Measurements from ENCODE around the gene LAIR2. TPM values are rescaled to one million over a fixed set of nuclear protein-coding genes. Genes with fewer than 3 reads are reported as not detected.
A peak's percentile ranks its signal among the peaks of the same experiment; 100 is the strongest.

LAIR2 gene
- total RNA-seq, 1 experiment from 2014 or later: not detected

GRCh38 chr19:54461210-54461609 is 41.4 kb upstream of the LAIR2 start:
- intact Hi-C loops (cut with micrococcal nuclease; ENCODE audit: unreplicated experiment): no loop called here
- no peak overlapping the region for H3K4me3 ChIP-seq (ENCODE audit: low read depth, low read length, poor library complexity, severe bottlenecking)
- CTCF ChIA-PET: interaction anchor here (0.5 kb wide), 1 partner anchor 223 kb away, joined by 3 read pairs; no protein-coding TSS in a partner anchor
- H3K4me1 ChIP-seq (ENCODE audit: insufficient read depth, low read length, poor library complexity, severe bottlenecking): peaks cover 30% of the 10 kb centered on the region
- no peaks in the 10 kb centered on the region for H3K27me3 ChIP-seq (replicated peaks; ENCODE audit: insufficient read depth, low read depth, low read length, poor library complexity)
- peaks cover 45% of the 10 kb centered on the region for H3K36me3 ChIP-seq (ENCODE audit: insufficient read depth, low read length, poor library complexity, severe bottlenecking)
- no peak for TF ChIP-seq EZH2 (IDR thresholded peaks at IDR 0.05; ENCODE audit: borderline replicate concordance, low read depth, low read length, poor library complexity, severe bottlenecking)
- TF ChIP-seq CTCF (conservative IDR thresholded peaks at IDR 0.05; ENCODE audit: low read depth, low read length): no peak
- H3K9me3 ChIP-seq (ENCODE audit: low read depth, low read length, poor library complexity, severe bottlenecking): no peaks in the 10 kb centered on the region
- H3K27ac ChIP-seq (ENCODE audit: low read depth, low read length, poor library complexity, severe bottlenecking): peak overlapping the region; percentile 97
- POLR2A ChIA-PET (ENCODE audit: low non-redundant PET): no interaction called here
- DNase-seq (ENCODE audit: low spot score): no peak
- BruUV-seq (replicated peaks): TSS peak; percentile 27

- peaks cover 41% of the 10 kb centered on the region for H3K36me3 ChIP-seq (ENCODE audit: insufficient read depth, low read length, poor library complexity, severe bottlenecking)
- H3K27ac ChIP-seq (ENCODE audit: low read depth, low read length, poor library complexity, severe bottlenecking): peak overlapping the region; percentile 97
- TF ChIP-seq EZH2 (IDR thresholded peaks at IDR 0.05; ENCODE audit: borderline replicate concordance, low read depth, low read length, poor library complexity, severe bottlenecking): no peak
- TF ChIP-seq CTCF (conservative IDR thresholded peaks at IDR 0.05; ENCODE audit: low read depth, low read length): no peak
- no TSS peak for BruUV-seq (replicated peaks)
- ChIA-PET CTCF (no interaction called here), POLR2A (ENCODE audit: low non-redundant PET) (interaction anchor here (0.7 kb wide), 2 partner anchors 12 to 1159 kb away, joined by 10 to 12 read pairs; no protein-coding TSS in a partner anchor)
- intact Hi-C loops (cut with micrococcal nuclease; ENCODE audit: unreplicated experiment): no loop called here
- H3K4me1 ChIP-seq (ENCODE audit: insufficient read depth, low read length, poor library complexity, severe bottlenecking): peaks cover 30% of the 10 kb centered on the region
- H3K4me3 ChIP-seq (ENCODE audit: low read depth, low read length, poor library complexity, severe bottlenecking): peak overlapping the region; percentile 66
- no peaks in the 10 kb centered on the region for H3K27me3 ChIP-seq (replicated peaks; ENCODE audit: insufficient read depth, low read depth, low read length, poor library complexity)
- DNase-seq (ENCODE audit: low spot score): peak; percentile 45
- no peaks in the 10 kb centered on the region for H3K9me3 ChIP-seq (ENCODE audit: low read depth, low read length, poor library complexity, severe bottlenecking)
These were observed 41.0 kb upstream of the LAIR2 start for GRCh38 chr19:54461613-54462012.

GRCh38 chr19:54462047-54462654 is 40.5 kb upstream of the LAIR2 start:
- intact Hi-C loops (cut with micrococcal nuclease; ENCODE audit: unreplicated experiment): no loop called here
- ChIA-PET CTCF (interaction anchor here (0.7 to 1.0 kb wide), 2 partner anchors 11 to 13 kb away, joined by 3 read pairs; partner anchors contain the start of genes CDC42EP5 and LENG8), POLR2A (ENCODE audit: low non-redundant PET) (interaction anchor here (0.7 kb wide), 2 partner anchors 12 to 1158 kb away, joined by 10 to 12 read pairs; no protein-coding TSS in a partner anchor)
- Histone ChIP-seq H3K9me3 (ENCODE audit: low read depth, low read length, poor library complexity, severe bottlenecking) (no peaks in the 10 kb centered on the region), H3K4me1 (ENCODE audit: insufficient read depth, low read length, poor library complexity, severe bottlenecking) (peaks cover 30% of the 10 kb centered on the region), H3K4me3 (ENCODE audit: low read depth, low read length, poor library complexity, severe bottlenecking) (peak overlapping the region; percentile 66), H3K27ac (ENCODE audit: low read depth, low read length, poor library complexity, severe bottlenecking) (peak overlapping the region; percentile 97), H3K36me3 (ENCODE audit: insufficient read depth, low read length, poor library complexity, severe bottlenecking) (peaks cover 35% of the 10 kb centered on the region), H3K27me3 (replicated peaks; ENCODE audit: insufficient read depth, low read depth, low read length, poor library complexity) (no peaks in the 10 kb centered on the region)
- DNase-seq (ENCODE audit: low spot score): peak; percentile 37
- no peak for TF ChIP-seq CTCF (conservative IDR thresholded peaks at IDR 0.05; ENCODE audit: low read depth, low read length)
- no peak for TF ChIP-seq EZH2 (IDR thresholded peaks at IDR 0.05; ENCODE audit: borderline replicate concordance, low read depth, low read length, poor library complexity, severe bottlenecking)
- BruUV-seq (replicated peaks): no TSS peak

Measured in A673 (cell line).